ENCODE data around the gene SMOC1. TPM values are rescaled to one million over a fixed set of nuclear protein-coding genes. Genes with fewer than 3 reads are reported as not detected.

SMOC1 gene
- total RNA-seq, 1 donor from 2014 or later, result 0.49 TPM

DNA sequence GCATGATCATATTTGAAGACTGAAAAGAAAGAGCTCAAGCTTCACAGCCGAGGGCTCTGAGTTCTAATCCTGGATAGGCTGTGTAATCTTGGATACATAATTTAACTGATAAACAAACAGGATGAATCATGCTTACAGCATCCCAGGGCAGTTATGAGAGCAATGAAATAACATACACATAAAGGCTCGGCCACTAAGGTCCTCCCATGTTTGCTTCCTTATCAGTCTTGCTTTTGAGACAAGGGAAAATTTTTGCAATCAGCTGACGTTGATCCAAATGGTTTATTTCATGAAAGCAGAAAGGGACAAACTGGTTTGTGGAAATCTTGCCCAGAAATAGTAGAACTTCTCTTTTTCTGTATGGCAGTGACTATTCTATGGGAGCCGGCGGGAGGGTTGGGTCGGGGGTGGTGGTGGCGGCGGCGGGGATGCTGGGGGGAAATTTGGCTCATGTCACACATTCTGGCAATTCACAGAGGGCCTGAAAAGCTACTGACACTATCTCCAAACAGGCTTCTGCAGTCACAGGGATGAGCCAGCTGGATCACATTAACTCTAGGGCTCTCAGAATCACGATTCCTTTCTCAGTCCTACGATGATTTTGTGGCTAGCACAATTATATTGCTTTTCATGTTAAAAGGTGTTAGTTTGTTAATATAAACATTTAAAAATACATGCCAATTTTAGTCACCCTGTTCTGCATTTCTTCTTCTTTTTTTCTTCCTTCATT lies 185.1 kb downstream of the SMOC1 start:
- no peak overlapping the region for H3K27ac Mint-ChIP-seq (ENCODE audit: unreplicated experiment)
- H3K9me3 Mint-ChIP-seq (ENCODE audit: unreplicated experiment), result peaks cover 2% of the 10 kb centered on the region
- no peaks in the 10 kb centered on the region for H3K36me3 Mint-ChIP-seq (ENCODE audit: unreplicated experiment)
- TF ChIP-seq, protein P1, sequence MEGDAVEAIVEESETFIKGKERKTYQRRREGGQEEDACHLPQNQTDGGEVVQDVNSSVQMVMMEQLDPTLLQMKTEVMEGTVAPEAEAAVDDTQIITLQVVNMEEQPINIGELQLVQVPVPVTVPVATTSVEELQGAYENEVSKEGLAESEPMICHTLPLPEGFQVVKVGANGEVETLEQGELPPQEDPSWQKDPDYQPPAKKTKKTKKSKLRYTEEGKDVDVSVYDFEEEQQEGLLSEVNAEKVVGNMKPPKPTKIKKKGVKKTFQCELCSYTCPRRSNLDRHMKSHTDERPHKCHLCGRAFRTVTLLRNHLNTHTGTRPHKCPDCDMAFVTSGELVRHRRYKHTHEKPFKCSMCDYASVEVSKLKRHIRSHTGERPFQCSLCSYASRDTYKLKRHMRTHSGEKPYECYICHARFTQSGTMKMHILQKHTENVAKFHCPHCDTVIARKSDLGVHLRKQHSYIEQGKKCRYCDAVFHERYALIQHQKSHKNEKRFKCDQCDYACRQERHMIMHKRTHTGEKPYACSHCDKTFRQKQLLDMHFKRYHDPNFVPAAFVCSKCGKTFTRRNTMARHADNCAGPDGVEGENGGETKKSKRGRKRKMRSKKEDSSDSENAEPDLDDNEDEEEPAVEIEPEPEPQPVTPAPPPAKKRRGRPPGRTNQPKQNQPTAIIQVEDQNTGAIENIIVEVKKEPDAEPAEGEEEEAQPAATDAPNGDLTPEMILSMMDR (IDR thresholded peaks at IDR 0.05; ENCODE audit: partially characterized antibody, unreplicated experiment), result no peak
- H3K4me1 Mint-ChIP-seq (ENCODE audit: low read depth, unreplicated experiment), result no peaks in the 10 kb centered on the region
- no peak overlapping the region for H3K4me3 Mint-ChIP-seq (ENCODE audit: unreplicated experiment)
- H3K27me3 Mint-ChIP-seq (ENCODE audit: unreplicated experiment), result no peaks in the 10 kb centered on the region
- no peak for DNase-seq

DNA sequence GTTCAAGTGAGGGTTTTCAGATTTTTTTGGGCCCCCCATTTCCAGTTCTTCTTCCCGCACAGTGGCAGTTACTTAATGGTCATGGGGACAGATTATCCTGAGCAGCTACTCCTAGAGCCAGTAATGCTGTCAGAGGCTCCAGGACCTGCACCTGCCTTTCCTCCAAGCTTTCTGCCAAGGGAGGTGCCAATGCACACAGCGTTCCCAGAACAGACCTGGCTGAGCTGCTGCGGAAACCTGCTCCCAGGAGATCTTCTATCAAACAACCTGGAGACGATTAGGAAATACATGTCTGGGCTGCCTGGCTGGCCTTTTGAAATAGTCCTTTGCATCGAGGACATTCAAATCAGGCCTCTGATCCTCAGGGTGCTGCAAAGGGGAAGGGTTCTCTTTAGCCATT lies 188.6 kb downstream of the SMOC1 start:
- H3K4me3 Mint-ChIP-seq (ENCODE audit: unreplicated experiment), result no peak overlapping the region
- H3K27ac Mint-ChIP-seq (ENCODE audit: unreplicated experiment), result no peak overlapping the region

DNA sequence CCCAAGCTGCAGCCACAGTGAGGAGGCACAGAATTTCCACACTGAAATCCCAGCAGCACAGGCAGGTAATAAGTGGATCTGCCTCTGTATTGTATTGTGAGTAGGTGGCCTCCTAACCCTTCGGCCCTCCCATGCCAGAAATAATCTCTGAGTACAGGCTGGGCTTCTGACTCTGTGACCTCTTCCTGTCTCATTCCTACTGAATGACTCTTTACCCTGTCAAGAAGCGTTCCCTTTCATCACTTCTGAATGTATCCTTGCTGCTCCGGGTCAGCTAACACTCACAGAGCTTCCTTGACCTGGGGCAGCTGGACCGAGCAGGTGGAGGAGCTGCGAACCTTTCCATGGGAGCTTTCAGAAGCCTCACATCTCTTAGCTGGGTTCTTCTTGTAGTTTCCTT lies 190.0 kb downstream of the SMOC1 start:
- DNase-seq, result no peak
- H3K4me1 Mint-ChIP-seq (ENCODE audit: low read depth, unreplicated experiment), result no peaks in the 10 kb centered on the region
- H3K27me3 Mint-ChIP-seq (ENCODE audit: unreplicated experiment), result no peaks in the 10 kb centered on the region
- H3K27ac Mint-ChIP-seq (ENCODE audit: unreplicated experiment), result no peak overlapping the region
- H3K36me3 Mint-ChIP-seq (ENCODE audit: unreplicated experiment), result no peaks in the 10 kb centered on the region
- H3K4me3 Mint-ChIP-seq (ENCODE audit: unreplicated experiment), result no peak overlapping the region
- TF ChIP-seq, protein P1 (IDR thresholded peaks at IDR 0.05; ENCODE audit: partially characterized antibody, unreplicated experiment), result no peak
- H3K9me3 Mint-ChIP-seq (ENCODE audit: unreplicated experiment), result peaks cover 2% of the 10 kb centered on the region

More for the DNA sequence above, 188.6 kb downstream of the SMOC1 start:
- Mint-ChIP-seq H3K36me3 (ENCODE audit: unreplicated experiment) (no peaks in the 10 kb centered on the region), H3K27me3 (ENCODE audit: unreplicated experiment) (no peaks in the 10 kb centered on the region), H3K4me1 (ENCODE audit: low read depth, unreplicated experiment) (no peaks in the 10 kb centered on the region), H3K9me3 (ENCODE audit: unreplicated experiment) (peaks cover 2% of the 10 kb centered on the region)
- DNase-seq, result no peak
- TF ChIP-seq, protein P1 (IDR thresholded peaks at IDR 0.05; ENCODE audit: partially characterized antibody, unreplicated experiment), result no peak

DNA sequence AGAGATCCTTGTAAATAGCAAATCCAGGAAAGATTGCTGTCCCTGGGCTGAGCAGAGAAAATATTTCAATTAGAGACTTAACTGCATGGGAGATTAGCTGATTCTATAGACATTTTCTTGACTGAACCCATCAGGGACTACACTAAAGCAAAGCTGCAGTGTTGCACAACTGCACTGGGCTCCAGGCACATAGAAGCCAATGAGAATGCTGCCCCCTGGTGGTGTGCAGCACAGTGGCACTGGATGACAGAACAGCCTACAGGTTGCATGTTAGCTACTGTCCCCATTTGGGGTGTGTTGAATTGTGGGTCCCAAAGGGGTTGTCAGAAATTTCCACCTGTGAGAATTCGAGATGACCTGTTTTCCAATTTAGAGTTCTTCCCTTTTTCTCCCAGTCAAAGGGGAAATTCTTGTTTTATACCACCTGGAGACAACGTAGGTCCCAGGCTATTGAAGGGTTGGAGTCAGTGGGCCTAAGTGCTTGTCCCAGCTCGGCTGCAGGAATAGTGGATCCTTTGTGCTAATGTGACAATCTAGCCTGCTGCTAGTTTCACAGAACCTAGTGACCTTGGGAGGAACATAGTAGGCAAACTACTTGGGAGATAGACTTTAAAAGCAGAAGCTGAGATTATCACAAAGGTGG lies 194.8 kb downstream of the SMOC1 start:
- H3K4me1 Mint-ChIP-seq (ENCODE audit: low read depth, unreplicated experiment), result peaks cover 16% of the 10 kb centered on the region
- TF ChIP-seq, protein P1 (IDR thresholded peaks at IDR 0.05; ENCODE audit: partially characterized antibody, unreplicated experiment), result peak; percentile 98
- H3K36me3 Mint-ChIP-seq (ENCODE audit: unreplicated experiment), result no peaks in the 10 kb centered on the region
- peak; percentile 79 for DNase-seq
- H3K27me3 Mint-ChIP-seq (ENCODE audit: unreplicated experiment), result no peaks in the 10 kb centered on the region
- no peak overlapping the region for H3K4me3 Mint-ChIP-seq (ENCODE audit: unreplicated experiment)
- peaks cover 1% of the 10 kb centered on the region for H3K9me3 Mint-ChIP-seq (ENCODE audit: unreplicated experiment)
- no peak overlapping the region for H3K27ac Mint-ChIP-seq (ENCODE audit: unreplicated experiment)

DNA sequence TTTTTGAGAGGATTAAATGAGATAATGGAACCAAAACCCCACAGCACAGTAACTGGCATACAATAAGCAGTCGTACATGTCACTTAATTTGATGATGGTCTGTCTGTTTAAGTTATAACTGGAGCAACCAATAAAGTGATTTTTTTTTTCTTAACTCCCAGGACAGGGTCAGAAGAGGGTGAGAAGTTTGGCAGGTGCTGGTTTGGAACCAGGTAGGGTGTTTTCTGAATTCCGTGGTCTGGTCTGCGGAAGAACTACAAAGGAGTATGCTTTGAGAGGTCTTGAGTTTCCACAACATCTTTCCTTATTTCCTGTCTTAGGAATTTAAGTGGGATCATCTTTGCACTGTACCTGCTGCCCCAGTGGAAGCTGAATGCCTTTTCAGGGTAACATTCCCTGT lies 197.8 kb downstream of the SMOC1 start:
- TF ChIP-seq, protein P1 (IDR thresholded peaks at IDR 0.05; ENCODE audit: partially characterized antibody, unreplicated experiment), result no peak
- H3K4me3 Mint-ChIP-seq (ENCODE audit: unreplicated experiment), result no peak overlapping the region
- peaks cover 16% of the 10 kb centered on the region for H3K4me1 Mint-ChIP-seq (ENCODE audit: low read depth, unreplicated experiment)
- DNase-seq, result no peak
- peaks cover 1% of the 10 kb centered on the region for H3K9me3 Mint-ChIP-seq (ENCODE audit: unreplicated experiment)
- no peaks in the 10 kb centered on the region for H3K27me3 Mint-ChIP-seq (ENCODE audit: unreplicated experiment)
- no peak overlapping the region for H3K27ac Mint-ChIP-seq (ENCODE audit: unreplicated experiment)
- no peaks in the 10 kb centered on the region for H3K36me3 Mint-ChIP-seq (ENCODE audit: unreplicated experiment)
